ENCODE results near the gene IER3.
A peak's percentile ranks its signal among the peaks of the same experiment; 100 is the strongest.
"Not testable (repeated sequence)": the region's sequence is repeated elsewhere in the genome, so short reads cannot be mapped to it uniquely, and the experiment has no call there.

IER3 gene

DNA sequence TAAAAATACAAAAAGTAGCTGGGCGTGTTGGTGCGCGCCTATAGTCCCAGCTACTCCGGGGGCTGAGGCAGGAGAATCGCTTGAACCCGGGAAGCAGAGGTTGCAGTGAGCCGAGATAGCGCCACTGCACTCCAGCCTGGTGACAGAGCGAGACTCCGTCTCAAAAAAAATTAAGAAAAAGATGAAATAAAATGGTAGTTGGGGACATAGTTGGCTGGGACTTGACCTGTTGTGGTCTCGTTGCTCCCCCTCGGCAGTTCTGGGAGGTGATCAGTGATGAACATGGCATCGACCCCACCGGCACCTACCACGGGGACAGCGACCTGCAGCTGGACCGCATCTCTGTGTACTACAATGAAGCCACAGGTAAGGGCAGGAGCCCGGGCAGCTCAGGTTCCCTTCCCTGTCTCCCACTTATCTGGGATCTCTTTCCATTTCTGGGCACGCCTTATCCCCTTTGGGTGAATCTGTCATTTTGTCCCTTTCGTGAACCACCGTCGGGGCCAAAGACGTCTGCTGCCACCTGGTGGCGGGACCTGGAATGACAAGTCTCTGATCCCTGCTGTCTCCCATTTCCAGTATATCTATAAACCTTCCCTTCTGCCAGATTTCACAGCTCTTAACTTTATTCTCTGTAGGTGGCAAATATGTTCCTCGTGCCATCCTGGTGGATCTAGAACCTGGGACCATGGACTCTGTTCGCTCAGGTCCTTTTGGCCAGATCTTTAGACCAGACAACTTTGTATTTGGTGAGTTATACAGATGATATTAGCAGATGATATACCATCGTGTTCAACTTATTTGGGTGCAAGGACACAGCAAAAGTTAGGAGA lies 21.9 kb downstream of the IER3 start:
- FAIRE-seq, result no peak

DNA sequence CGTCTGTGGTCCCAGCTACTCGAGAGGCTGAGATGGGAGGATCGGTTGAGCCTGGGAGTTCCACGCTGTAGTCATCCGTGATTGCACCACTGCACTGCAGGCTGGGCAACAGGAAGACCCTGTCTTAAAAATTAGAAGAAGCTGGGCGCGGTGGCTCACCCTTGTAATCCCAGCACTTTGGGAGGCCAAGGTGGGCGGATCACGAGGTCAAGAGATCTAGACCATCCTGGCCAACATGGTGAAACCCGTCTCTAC lies 22.4 kb downstream of the IER3 start:
- not testable (repeated sequence) for FAIRE-seq

DNA sequence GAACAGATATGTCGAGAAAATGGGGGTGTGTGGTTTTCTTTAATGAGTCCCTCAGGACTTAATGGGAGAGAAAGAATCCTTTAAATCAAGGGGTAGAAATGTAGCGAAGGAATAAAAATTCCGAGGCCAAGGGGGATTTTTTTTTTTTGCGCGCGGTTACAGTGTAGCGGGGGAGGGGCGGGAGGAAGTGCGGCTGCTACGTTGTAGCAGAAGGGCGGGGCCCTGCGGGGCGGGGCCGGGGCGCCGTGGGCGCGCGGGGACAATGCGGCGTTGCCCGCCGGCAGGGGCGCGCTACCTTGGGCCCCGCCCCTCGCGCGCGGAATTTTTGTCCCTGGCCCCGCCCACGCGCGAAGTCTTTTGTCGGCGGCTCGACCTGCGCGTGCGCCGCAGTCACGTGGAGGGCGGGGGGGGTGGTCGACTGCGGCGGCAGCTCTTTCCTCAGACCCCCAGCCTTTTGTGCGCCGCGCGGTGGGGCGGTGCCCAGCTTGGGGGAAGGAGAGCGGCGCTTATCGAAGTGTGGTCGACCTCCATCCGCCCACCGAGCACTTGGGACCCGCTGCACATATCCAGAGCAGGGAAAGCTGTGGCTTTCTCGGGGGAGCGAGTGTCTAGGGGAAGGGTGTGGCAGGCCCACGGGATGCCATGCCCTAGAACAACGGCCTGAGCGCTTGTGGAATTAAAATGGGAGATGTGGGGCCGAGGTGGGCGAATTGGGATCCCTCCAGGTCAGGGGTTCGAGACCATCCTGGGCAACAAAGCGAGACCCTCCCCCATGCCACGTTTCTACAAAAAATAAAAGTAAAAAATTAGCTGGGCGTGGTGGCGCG lies 22.9 kb downstream of the IER3 start:
- no peak for FAIRE-seq

DNA sequence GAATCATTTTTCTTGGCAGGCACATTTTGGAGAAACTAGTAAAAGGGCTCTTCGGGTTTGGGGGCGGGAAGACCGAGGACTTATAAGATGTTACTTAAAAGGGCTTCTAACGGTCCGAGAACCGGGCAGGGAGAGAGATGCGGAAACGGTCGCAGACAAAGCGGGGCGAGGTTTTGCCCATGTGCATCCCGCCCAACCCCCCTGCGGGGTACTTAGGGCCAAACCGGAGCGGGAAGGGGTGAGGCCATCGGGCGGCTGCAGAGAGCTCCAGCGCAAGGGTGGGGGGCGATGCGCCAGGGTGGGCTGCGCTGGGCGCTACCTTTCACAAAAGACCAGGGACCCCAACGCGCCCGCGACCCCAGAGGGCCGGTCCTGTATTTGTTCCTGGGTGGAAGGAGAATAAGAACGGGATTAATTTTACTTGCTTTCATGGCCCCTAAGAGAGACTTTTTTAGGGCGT lies 23.6 kb downstream of the IER3 start:
- FAIRE-seq, result no peak

DNA sequence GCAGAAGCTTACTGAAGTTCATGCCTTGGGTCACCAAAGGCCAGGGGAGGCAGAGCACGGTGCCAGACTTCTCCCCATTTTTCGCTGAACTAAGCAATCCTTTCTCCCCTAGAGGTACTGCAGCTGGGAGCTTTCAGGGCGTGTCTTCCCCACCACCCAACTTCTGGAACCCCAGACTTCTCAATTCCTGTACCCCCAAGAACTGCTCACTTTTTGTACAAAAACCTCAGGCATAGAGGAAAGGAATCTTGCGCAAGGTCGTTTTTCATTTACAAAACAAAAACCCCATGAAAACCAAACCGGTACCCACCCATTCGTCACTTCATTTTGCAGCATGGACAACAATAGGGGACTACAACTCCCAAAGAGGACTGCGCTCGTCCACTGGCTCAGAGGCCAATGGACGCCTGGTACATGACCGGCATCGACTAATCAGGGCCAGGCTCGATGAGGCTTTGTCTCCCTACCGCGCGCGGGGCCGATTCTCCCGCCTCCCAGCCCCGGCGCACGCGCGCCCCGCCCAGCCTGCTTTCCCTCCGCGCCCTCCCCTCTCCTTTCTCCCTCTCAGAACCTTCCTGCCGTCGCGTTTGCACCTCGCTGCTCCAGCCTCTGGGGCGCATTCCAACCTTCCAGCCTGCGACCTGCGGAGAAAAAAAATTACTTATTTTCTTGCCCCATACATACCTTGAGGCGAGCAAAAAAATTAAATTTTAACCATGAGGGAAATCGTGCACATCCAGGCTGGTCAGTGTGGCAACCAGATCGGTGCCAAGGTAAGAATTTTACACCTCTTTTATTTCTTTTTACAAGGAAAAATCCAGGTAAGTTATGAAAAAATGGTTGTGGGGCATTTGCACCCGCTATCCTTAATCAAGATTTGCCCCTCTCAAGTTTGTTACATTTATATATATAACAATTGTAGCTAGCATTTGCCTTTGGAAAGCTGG lies 24.3 kb downstream of the IER3 start, which contains the start of gene TUBB:
TSS of gene TUBB (plus strand) at position 562 of the 947 bp plus-strand sequence. CDS start at position 717, 155 bp downstream.
- FAIRE-seq, result peak; percentile 92

DNA sequence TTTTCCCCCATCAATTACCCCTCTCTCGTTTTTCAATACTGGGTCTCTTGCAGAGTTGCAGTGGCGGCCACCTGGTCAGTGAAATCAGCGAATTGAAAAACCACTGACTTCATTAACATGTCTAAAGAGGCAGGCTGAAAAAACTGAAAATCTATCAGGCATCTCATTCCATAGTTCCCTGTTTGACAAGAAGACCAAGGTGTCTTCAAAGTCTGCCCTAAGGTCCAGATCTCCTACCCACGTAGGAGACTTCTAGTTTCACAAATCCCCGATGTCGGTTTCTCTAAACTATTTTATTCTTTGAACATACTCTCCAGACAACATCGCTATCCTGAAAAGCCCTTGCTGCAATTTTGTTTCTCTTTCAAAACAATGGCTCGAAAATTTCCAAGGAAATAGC lies 25.0 kb downstream of the IER3 start:
- no peak for FAIRE-seq

DNA sequence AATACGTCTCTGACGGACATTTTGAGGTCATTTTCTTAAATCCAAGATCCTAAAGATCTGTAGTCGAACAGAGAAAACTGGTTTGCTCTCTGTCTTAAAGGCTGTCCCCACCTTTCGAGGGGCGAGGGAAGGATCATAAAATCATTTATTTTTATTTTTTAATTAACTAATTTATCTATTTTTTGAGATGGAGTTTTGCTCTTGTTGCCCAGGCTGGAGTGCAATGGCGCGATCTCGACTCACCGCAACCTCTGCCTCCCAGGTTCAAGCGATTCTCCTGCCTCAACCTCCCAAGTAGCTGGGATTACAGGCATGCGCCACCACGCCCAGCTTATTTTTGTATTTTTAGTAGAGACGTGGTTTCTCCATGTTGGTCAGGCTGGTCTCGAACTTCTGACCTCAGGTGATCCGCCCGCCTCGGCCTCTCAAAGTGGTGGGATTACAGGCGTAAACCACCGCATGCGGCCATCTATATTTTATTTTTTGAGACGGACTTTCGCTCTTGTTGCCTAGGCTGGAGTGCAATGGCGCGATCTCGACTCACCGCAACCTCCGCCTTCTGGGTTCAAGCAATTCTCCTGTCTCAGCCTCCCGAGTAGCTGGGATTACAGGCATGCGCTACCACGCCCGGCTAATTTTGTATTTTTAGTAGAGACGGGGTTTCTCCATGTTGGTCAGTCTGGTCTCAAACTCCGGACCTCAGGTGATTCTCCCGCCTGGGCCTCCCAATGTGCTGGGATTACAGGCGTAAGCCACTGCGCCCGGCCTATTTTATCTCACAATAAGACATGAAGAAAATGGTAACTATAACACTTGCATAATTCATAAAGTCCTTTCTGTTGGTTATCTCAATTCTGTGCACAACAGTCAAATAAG lies 26.3 kb downstream of the IER3 start:
- FAIRE-seq, result not testable (repeated sequence)

DNA sequence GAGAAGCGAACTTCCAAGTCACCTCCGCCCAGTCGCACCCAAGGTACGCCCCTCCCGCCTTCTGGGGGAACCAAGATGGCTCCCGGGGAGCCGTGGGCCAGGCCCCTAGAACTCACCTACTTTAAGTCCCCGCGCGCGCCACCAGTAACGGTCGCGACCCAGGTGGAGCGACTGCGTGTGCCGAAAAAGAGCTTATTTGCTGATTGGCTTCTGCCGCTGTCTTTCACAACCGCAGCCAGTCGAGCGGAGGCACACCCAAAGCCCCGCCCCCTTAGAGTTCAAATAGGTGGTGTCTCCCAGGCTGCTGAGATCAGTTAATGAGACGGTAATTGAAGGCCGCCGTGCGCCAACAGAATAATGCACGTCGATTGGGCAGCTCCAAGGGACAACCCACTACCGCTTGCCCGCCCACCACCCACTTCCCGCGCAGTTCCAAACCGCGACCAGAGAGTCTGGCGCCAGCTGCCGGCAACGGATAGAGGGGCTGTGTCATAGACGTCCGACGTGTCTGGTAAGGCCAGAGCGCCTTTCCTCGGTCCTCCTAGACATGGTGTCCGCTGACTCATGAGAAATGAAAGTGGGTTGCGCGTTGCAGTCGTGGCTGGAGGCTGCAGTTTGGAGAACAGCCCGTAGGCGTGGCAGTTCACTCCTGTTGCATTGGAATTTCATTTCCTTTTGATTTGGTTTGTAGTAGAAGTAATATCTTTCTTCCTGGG lies 27.1 kb downstream of the IER3 start, which contains the start of gene MDC1:
TSS of gene MDC1 (minus strand) at position 153 of the 716 bp plus-strand sequence. CDS start 2,106 bp downstream, outside the sequence.
- FAIRE-seq, result peak; percentile 98

DNA sequence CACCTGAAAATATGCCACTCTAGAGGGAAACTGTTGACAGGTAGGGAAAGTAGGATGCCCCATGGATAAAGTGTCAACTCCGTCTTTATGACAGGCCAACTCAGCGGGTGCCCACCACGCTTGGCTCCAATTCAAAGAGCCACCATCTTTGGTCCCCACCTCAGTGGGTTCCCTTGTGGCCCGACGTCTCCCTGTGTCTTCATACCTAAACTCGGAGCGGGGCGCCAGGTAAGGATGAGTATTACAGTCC lies 27.5 kb downstream of the IER3 start:
- no peak for FAIRE-seq

DNA sequence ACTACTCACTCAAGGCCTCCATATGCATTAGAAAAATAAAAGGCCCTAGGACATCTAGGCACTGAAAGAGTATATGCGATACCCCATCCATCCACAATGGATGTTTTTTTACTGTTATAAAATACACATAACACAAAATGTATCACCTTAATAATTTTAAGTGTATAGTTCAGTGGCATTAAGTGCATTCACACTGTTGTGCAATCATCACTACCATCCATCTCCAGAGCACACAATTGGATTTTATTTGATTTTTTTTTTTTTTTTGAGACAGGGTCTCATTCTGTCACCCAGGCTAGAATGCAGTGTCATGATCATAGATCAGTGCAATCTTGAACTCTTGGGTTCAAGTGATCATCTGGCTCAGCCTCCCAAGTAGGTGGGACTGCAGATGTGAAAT lies 30.1 kb downstream of the IER3 start:
- FAIRE-seq, result no peak

DNA sequence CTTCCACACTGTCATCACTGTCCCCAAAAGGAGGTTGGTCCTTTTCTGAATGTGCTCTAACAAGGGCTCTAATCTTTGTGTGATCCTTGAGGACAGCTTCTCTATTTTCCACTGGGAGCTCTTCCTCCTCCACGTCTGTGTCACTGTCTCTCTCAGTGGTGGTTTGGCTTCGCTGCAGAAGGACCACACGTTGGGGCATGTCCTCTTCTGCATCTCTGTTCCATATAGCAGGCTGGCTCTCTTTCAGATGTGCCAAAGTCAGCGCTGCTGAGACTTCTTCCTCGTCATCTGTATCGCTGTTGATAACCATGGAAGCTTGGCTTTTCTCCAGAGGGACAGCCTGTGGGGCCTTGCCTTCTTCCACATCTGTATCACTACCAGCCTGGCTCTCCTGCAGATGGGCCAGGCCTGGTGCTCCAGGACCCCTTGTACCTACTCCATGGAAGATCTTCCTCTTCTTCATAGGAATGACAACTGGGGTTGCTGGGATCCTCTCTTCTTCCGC lies 31.9 kb downstream of the IER3 start:
- FAIRE-seq, result no peak

DNA sequence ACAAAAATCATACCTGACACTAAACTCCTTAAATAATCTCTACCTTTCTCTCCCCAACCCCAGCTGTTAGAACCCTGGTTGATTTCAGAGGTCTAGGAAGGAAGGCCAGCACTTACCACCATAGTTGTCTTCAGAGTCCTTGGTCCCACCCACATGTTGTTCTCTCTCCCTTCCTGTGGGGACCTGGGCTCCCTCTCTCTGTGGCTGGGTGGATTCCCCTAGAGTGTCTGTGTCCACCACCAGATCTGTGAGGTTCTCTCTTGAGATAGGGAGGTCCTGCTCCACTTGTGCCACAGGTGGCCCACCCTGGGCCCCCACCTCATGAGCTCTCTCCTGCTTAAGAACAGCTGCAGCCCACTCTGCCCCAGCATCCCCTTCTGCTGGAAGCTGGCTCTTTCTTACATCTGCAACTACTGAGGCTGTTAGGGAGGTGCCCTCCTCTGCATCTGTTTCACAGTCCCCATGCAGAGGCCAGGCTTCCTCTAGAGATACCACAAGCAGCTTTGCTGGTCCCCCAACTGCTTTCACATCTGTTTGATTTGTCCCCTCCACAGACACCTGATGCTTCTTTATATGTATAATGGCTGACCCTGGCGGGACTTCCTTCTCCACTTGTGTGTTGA lies 32.5 kb downstream of the IER3 start:
- no peak for FAIRE-seq

DNA sequence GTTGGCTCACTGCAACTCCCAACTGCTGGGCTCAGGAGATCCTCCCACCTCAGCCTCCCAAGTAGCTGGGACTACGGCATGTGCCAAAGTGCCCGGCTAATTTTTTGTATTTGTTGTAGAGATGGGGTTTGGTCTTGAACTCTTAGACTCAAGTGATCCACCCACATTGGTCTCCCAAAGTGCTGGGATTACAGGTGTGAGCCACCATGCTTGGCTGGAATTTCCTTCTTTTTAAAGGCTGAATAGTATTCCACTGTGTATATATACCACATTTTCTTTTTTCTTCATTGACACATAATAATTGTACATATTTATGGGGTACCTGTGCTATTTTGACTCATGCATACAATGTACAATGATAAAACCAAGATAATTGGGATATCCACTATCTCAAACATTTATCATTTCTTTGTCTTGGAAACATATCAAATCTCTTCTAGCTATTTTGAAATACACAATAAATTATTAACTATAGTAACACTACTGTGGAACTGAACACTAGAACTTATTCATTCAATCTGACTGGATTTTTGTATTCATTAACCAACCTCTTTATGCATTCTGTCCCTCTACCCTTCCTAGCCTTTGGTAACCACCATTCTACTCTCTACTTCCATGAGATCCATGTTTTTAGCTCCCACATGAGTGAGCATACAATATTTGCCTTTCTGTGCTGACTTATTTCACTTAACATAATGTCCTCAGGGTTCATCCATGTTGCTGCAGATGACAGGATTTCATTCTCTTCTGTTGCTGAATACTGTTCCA lies 35.1 kb downstream of the IER3 start:
- no peak for FAIRE-seq

DNA sequence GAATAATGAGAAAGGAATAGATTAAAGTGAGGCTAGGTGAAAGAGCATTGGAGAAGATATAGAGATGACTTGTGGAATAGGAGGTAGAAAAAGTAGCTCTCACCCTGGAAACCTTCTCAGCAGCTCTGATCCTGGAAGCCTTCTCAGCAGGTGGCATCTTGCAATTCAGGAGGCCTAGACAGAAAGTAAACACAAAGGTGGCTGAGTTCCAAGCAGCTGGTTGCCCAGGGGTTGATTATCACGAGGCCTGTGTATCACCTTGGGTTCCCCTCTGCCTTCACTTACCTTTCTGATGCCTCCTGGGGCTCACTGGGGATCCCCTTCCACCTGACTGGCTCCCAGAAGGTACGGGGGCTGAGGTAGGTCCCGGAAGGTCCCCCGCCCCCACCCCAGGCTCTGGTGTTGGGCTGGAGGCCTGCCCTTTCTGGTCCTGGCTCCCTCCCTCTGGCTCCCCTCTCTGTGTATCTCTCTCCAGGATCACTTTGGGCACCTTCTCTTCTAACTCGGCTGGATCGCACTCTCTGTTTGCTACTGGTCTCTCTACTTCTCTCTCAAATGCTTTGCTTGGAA lies 37.0 kb downstream of the IER3 start:
- FAIRE-seq, result no peak

DNA sequence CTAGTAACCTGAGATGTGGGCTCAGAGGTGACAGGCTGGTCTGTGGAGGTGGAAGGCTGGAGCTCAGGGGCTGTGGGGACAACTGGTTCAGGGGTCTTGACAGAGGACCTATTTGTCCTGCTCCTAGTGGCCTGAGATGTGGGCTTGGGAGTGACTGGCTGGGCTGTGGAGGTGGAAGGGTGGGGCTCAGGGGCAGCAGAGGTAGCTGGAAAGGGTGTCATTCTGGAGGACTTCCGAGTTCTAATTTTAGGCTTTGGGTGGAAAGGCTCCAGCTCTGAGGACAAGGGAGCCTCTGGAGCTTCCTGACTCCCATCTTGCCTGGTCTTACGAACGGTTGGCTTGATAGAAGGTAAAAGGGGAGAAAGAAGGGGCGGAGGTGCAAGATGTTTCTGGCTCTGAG lies 38.7 kb downstream of the IER3 start:
- FAIRE-seq, result no peak

DNA sequence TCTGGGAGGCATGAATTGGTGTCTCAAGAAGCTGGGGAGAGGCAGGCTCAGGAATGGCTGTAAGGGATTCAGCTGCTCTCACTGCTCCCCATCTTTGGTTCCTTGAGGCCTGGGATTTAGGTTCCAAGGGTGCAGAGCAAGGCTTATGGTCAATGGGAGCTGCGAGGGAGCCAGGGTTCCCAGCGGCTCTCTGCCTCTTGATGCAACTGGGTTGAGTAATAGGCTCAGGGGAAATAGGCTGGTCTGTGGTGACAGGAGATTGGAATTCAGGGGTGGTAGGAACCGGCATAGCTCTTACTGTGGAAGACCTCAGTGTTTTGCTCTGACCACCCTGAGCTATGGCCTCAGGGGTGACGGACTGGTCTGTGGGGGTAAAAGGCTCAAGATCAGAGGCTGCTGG lies 40.5 kb downstream of the IER3 start:
- no peak for FAIRE-seq

DNA sequence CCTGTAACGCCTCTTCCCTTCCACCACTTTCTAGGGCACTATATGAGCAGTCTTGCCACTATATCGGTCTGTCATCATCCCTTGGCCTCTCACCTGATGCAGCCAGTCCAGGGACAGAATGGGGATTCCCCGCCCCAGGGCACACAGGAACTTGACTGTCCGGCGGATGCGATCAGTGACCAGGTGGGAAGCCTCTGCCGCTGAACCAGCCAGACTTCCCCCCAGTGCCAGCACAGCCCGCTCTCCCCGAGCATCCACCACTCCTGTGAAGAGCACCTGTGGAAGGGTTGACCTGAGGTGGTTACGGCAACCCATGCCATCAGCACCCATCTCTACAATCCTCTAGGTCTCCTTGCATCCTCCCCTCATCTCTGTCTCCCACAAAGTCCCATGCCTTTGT lies 41.3 kb downstream of the IER3 start:
- FAIRE-seq, result no peak

DNA sequence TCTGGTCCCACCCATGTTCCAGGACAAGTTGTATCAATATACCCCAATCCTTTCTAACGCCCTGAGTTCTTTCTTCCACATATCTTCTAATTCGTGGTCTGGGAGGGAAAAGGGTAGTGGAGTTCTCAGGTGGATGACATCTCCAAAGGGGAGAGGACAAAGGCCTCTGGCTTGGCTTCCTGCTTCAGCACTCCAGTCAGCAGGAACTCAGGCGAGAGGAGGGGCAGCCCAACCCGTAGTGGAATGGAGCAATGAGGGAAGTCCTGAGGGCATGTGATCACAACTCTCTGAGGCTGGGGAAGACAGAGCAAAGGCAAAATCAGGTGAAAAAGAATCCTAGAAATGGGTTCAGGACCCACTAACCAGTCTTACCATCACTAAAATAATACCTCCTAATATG lies 44.0 kb downstream of the IER3 start:
- FAIRE-seq, result no peak

DNA sequence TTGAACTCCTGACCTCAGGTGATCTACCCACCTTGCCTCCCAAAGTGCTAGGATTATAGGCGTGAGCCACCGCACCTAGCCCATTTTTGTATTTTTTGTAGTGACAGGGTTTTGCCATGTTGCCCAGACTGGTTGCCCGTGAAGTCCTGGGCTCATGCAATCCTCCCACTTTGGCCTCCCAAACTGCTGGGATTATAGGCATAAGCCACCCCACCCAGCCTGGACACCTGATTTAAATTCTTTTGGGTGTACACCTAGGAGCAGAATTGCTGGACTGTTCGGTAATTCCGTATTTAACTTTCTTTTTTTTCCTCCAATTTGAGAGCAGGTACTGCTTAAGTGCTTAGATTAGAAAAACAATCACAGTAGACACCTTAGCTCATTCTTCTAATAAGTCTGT lies 47.9 kb downstream of the IER3 start:
- no peak for FAIRE-seq
